Measurements from ENCODE around the gene BMS1.

DNA sequence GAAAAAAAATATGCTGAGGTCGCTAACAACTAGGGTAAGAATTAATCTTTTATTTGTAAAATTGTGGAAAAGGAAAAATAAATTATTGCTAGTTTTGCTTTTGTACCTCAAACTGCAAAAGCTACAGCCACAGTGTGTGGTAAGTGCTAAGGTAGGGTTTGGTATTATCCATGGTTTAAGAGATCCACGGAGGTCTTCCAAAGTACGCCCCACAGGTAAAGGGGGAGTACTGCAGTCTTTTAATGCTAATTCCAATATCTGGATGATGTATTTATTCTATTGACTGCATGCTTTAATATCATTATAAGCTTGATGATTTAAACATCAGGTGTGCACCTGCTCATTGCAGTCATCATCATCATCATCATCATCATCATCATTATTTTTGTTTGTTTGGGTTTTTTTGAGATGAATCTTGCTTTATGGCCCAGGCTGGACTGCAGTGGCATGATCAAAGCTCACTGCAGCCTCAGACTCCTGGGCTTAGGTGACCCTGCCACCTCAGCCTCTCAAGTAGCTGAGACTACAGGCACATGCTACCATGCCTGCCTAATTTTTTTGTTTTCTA, 38.4 kb upstream of the BMS1 start:
- TF ChIP-seq CEBPB (IDR thresholded peaks at IDR 0.05; ENCODE audit: low read depth, low read length) (no peak), POLR2A (IDR thresholded peaks at IDR 0.05; ENCODE audit: control extremely low read depth in 1 of 2, low read depth in 2 of 2, low read length in 2 of 2) (no peak), CHD2 (IDR thresholded peaks at IDR 0.05; ENCODE audit: low read length) (no peak), RFX5 (IDR thresholded peaks at IDR 0.05; ENCODE audit: borderline replicate concordance, low read depth, low read length) (no peak), CREB1 (IDR thresholded peaks at IDR 0.05) (no peak), EZH2 (IDR thresholded peaks at IDR 0.05; ENCODE audit: low read depth, low read length, severe bottlenecking) (no peak), TAF1 (IDR thresholded peaks at IDR 0.05; ENCODE audit: low read depth, low read length) (no peak), SP1 (IDR thresholded peaks at IDR 0.05; ENCODE audit: low read depth, low read length) (no peak), SUZ12 (IDR thresholded peaks at IDR 0.05; ENCODE audit: low read length) (no peak)
- TF ChIP-seq, protein P1, sequence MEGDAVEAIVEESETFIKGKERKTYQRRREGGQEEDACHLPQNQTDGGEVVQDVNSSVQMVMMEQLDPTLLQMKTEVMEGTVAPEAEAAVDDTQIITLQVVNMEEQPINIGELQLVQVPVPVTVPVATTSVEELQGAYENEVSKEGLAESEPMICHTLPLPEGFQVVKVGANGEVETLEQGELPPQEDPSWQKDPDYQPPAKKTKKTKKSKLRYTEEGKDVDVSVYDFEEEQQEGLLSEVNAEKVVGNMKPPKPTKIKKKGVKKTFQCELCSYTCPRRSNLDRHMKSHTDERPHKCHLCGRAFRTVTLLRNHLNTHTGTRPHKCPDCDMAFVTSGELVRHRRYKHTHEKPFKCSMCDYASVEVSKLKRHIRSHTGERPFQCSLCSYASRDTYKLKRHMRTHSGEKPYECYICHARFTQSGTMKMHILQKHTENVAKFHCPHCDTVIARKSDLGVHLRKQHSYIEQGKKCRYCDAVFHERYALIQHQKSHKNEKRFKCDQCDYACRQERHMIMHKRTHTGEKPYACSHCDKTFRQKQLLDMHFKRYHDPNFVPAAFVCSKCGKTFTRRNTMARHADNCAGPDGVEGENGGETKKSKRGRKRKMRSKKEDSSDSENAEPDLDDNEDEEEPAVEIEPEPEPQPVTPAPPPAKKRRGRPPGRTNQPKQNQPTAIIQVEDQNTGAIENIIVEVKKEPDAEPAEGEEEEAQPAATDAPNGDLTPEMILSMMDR (IDR thresholded peaks at IDR 0.05; ENCODE audit: control extremely low read depth in 1 of 3, insufficient read depth in 1 of 3, low read depth in 1 of 3, low read length in 3 of 3), result no peak
- TF ChIP-seq, protein P2, sequence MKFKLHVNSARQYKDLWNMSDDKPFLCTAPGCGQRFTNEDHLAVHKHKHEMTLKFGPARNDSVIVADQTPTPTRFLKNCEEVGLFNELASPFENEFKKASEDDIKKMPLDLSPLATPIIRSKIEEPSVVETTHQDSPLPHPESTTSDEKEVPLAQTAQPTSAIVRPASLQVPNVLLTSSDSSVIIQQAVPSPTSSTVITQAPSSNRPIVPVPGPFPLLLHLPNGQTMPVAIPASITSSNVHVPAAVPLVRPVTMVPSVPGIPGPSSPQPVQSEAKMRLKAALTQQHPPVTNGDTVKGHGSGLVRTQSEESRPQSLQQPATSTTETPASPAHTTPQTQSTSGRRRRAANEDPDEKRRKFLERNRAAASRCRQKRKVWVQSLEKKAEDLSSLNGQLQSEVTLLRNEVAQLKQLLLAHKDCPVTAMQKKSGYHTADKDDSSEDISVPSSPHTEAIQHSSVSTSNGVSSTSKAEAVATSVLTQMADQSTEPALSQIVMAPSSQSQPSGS (IDR thresholded peaks at IDR 0.05; ENCODE audit: low read length), result no peak
- TF ChIP-seq, protein P3, sequence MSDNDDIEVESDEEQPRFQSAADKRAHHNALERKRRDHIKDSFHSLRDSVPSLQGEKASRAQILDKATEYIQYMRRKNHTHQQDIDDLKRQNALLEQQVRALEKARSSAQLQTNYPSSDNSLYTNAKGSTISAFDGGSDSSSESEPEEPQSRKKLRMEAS (IDR thresholded peaks at IDR 0.05), result no peak
